Natural killer cell (primary cell): ENCODE data around the gene MPZL1. TPM values are rescaled to one million over a fixed set of nuclear protein-coding genes. Genes with fewer than 3 reads are reported as not detected.
"Not testable (repeated sequence)": the region's sequence is repeated elsewhere in the genome, so short reads cannot be mapped to it uniquely, and the experiment has no call there.

Experiments
- ATAC-seq, 3 donors: fragments of 150-1000 bp in 2 of 3; fragments of 200-7000 bp in 1 of 3; cut with Tn5 transposase; 1 replicate in 1 of 3; 2 replicates in 2 of 3; pipeline ENCODE4 v1.10.0; 2021; ENCODE audit warnings: mild to moderate bottlenecking in 2 of 3, moderate library complexity in 2 of 3
- DNase-seq, 2 donors: peaks; one replicate each; pipeline versions ENCODE4 v3.0.0 to v3.0.0-alpha.2; 2013 to 2021; ENCODE audit warnings: mixed read lengths in 1 of 2
- H3K27ac ChIP-seq: one replicate; pipeline ENCODE4 v1.5.1; 2013; ENCODE audit warnings: mild to moderate bottlenecking, low read length
- H3K27me3 ChIP-seq: one replicate; pipeline ENCODE4 v1.6.1; 2013; ENCODE audit warnings: low read length; ENCODE audit not compliant: control insufficient read depth, insufficient read depth
- H3K36me3 ChIP-seq: one replicate; pipeline ENCODE4 v1.6.1; 2013; ENCODE audit warnings: low read length; ENCODE audit not compliant: control insufficient read depth, insufficient read depth
- H3K4me1 ChIP-seq: one replicate; pipeline ENCODE4 v1.6.1; 2013; ENCODE audit warnings: low read length; ENCODE audit not compliant: control insufficient read depth, insufficient read depth
- H3K4me3 ChIP-seq: one replicate; pipeline ENCODE4 v1.5.1; 2013; ENCODE audit warnings: low read length
- H3K9me3 ChIP-seq: one replicate; pipeline ENCODE4 v1.6.1; 2013; ENCODE audit warnings: low read length; ENCODE audit not compliant: control insufficient read depth, insufficient read depth
- H3K27ac Mint-ChIP-seq, 2 donors: one replicate each; pipeline ENCODE4 v1.8.0; 2022; ENCODE audit warnings: mild to moderate bottlenecking in 2 of 2, mixed read lengths in 2 of 2, moderate library complexity in 1 of 2
- H3K27me3 Mint-ChIP-seq, 2 donors: one replicate each; pipeline ENCODE4 v1.8.0; 2022; ENCODE audit warnings: low read depth in 2 of 2, mixed read lengths in 2 of 2
- H3K36me3 Mint-ChIP-seq: one replicate; pipeline ENCODE4 v1.8.0; 2022; ENCODE audit warnings: mixed read lengths
- H3K4me1 Mint-ChIP-seq, 2 donors: one replicate each; pipeline ENCODE4 v1.8.0; 2022; ENCODE audit warnings: mixed read lengths in 2 of 2
- H3K4me3 Mint-ChIP-seq: one replicate; pipeline ENCODE4 v1.8.0; 2022; ENCODE audit warnings: mild to moderate bottlenecking, moderate library complexity, mixed read lengths
- H3K9me3 Mint-ChIP-seq, 2 donors: one replicate each; pipeline ENCODE4 v1.8.0; 2022; ENCODE audit warnings: mixed read lengths in 2 of 2
- WGBS: methylation state at CpG from one replicate; pipeline ENCODE4 v1.1.7; 2013; ENCODE audit warnings: missing lambda C conversion rate; ENCODE audit not compliant: insufficient coverage; 5-methylcytosine and 5-hydroxymethylcytosine counted together
- intact Hi-C: fragments of 100-400 bp; cut with micrococcal nuclease; formaldehyde crosslinking; loops from one replicate; pipeline ENCODE4 v1.14.2; 2022
- total RNA-seq, 4 donors: library from RNA; stranded (reverse); fragments of 120-200 nt in 1 of 4; gene quantifications; one replicate each; pipeline versions ENCODE4 v1.2.3 to v1.2.4, GENCODE V29; 2013 to 2022
- TF ChIP-seq, protein P1 (sequence below): fragments of 200-600 bp; IDR thresholded peaks from one replicate; pipeline ENCODE4 v1.8.0; 2022; ENCODE audit warnings: antibody characterized with exemption

The MPZL1 gene
- total RNA-seq, 3 donors from 2014 or later (not counting 1 experiment from before 2014, with no cell fraction given) = 3.4 to 4.6 (median 4.0) TPM

DNA sequence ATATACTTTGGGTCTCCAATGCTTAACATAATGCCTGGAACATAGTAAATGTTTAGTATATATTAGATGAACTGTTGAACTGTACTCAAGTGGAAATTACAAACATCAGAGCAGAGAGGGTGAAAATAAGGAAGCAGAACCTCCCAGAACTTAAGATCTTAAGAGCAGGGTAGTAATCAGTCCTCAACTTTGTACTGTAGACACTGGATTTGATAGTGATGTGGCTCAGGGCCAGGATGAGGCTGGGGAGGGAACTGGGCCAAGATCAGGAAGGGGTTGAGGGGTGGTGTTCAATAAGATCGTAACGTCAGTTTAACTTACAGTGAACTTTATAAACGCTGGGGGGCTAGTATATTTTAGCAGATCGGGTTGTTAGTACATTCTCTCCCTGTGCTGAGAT, 15.4 kb downstream of the MPZL1 start:
- H3K4me1 Mint-ChIP-seq = no peaks in the 10 kb centered on the region
- TF ChIP-seq, protein P1, sequence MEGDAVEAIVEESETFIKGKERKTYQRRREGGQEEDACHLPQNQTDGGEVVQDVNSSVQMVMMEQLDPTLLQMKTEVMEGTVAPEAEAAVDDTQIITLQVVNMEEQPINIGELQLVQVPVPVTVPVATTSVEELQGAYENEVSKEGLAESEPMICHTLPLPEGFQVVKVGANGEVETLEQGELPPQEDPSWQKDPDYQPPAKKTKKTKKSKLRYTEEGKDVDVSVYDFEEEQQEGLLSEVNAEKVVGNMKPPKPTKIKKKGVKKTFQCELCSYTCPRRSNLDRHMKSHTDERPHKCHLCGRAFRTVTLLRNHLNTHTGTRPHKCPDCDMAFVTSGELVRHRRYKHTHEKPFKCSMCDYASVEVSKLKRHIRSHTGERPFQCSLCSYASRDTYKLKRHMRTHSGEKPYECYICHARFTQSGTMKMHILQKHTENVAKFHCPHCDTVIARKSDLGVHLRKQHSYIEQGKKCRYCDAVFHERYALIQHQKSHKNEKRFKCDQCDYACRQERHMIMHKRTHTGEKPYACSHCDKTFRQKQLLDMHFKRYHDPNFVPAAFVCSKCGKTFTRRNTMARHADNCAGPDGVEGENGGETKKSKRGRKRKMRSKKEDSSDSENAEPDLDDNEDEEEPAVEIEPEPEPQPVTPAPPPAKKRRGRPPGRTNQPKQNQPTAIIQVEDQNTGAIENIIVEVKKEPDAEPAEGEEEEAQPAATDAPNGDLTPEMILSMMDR = no peak
- DNase-seq (no peak), ATAC-seq (no peak)
- H3K4me1 ChIP-seq = no peaks in the 10 kb centered on the region
- H3K27me3 ChIP-seq = no peaks in the 10 kb centered on the region
- H3K4me3 Mint-ChIP-seq = no peak overlapping the region
- no peaks in the 10 kb centered on the region for H3K36me3 Mint-ChIP-seq
- WGBS = 95% methylated on average over 4 of the region's 4 CpGs
- no peak overlapping the region for H3K4me3 ChIP-seq
- H3K9me3 ChIP-seq = no peaks in the 10 kb centered on the region
- intact Hi-C loops = no loop called here
- H3K27ac ChIP-seq = no peak overlapping the region
- H3K27me3 Mint-ChIP-seq = peaks cover 0 to 5% of the 10 kb centered on the region in 2 donors
- no peaks in the 10 kb centered on the region for H3K36me3 ChIP-seq
- no peak overlapping the region for H3K27ac Mint-ChIP-seq
- no peaks in the 10 kb centered on the region for H3K9me3 Mint-ChIP-seq

DNA sequence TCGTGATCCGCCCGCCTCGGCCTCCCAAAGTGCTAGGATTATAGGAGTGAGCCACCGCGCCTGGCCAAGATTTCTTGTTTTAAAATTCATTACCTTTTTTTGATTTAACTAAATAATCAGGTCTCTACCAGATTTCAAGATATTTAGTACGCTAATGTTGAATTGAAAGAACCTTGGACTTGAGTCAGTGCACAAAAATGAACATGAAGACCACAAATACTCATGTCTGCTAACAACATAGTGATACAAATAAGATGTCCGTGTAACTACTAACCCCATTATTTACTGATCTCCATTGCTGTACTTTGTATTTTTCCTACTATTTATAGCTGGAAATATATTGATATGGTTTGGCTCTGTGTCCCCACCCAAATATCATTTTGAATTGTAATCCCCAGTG, 16.4 kb downstream of the MPZL1 start:
- H3K27ac Mint-ChIP-seq = no peak overlapping the region
- Histone ChIP-seq H3K27ac (no peak overlapping the region), H3K9me3 (no peaks in the 10 kb centered on the region), H3K4me3 (no peak overlapping the region), H3K36me3 (no peaks in the 10 kb centered on the region), H3K4me1 (no peaks in the 10 kb centered on the region), H3K27me3 (no peaks in the 10 kb centered on the region)
- TF ChIP-seq, protein P1 = no peak
- intact Hi-C loops = no loop called here
- WGBS = over 99% methylated on average over 7 of the region's 8 CpGs
- no peaks in the 10 kb centered on the region for H3K9me3 Mint-ChIP-seq
- no peaks in the 10 kb centered on the region for H3K4me1 Mint-ChIP-seq
- ATAC-seq (no peak), DNase-seq (no peak)
- peaks cover 0 to 5% of the 10 kb centered on the region in 2 donors for H3K27me3 Mint-ChIP-seq
- H3K4me3 Mint-ChIP-seq = no peak overlapping the region
- H3K36me3 Mint-ChIP-seq = no peaks in the 10 kb centered on the region

GRCh38 chr1:167739752-167740151, 18.0 kb downstream of the MPZL1 start:
- Histone ChIP-seq H3K36me3 (no peaks in the 10 kb centered on the region), H3K4me3 (no peak overlapping the region), H3K27me3 (no peaks in the 10 kb centered on the region), H3K27ac (no peak overlapping the region), H3K4me1 (peaks cover 3% of the 10 kb centered on the region), H3K9me3 (no peaks in the 10 kb centered on the region)
- H3K27ac Mint-ChIP-seq = no peak overlapping the region
- intact Hi-C loops = no loop called here
- no peaks in the 10 kb centered on the region for H3K36me3 Mint-ChIP-seq
- no peak for DNase-seq
- 96% methylated on average over 3 of the region's 3 CpGs for WGBS
- TF ChIP-seq, protein P1 = no peak
- H3K4me3 Mint-ChIP-seq = no peak overlapping the region
- no peaks in the 10 kb centered on the region for H3K9me3 Mint-ChIP-seq
- peaks cover 0 to 6% of the 10 kb centered on the region in 2 donors for H3K4me1 Mint-ChIP-seq
- H3K27me3 Mint-ChIP-seq = peaks cover 0 to 5% of the 10 kb centered on the region in 2 donors
- no peak for ATAC-seq

DNA sequence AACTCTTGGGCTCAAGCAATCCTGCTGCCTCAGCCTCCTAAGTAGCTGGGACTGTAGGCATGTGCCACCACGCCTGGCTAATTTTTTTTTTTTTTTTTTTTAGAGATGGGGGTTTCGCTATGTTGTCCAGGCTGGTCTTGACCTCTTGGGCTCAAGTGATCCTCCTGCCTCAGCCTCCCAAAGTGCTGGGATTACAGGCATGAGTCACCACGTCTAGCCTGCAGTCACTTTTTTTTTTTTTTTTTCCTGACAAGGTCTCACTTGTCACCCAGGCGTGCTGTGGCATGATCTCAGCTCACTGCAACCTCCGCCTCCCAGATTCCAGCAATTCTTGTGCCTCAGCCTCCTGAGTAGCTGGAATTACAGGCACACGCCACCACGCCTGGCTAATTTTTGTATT, 19.3 kb downstream of the MPZL1 start:
- H3K9me3 Mint-ChIP-seq, ATAC-seq, H3K27ac ChIP-seq, H3K36me3 Mint-ChIP-seq, H3K4me3 Mint-ChIP-seq, intact Hi-C loops, H3K4me1 ChIP-seq, DNase-seq, H3K9me3 ChIP-seq, H3K4me3 ChIP-seq, H3K27me3 ChIP-seq, H3K27me3 Mint-ChIP-seq, H3K36me3 ChIP-seq, H3K27ac Mint-ChIP-seq, H3K4me1 Mint-ChIP-seq: not testable (repeated sequence)
- 95% methylated on average over 7 of the region's 7 CpGs for WGBS

GRCh38 chr1:167742392-167743057, 20.7 kb downstream of the MPZL1 start:
- H3K9me3 ChIP-seq, H3K27me3 ChIP-seq, H3K4me1 ChIP-seq, ATAC-seq, H3K4me3 ChIP-seq, H3K9me3 Mint-ChIP-seq, H3K36me3 Mint-ChIP-seq, H3K27me3 Mint-ChIP-seq, H3K4me1 Mint-ChIP-seq, H3K27ac ChIP-seq, H3K36me3 ChIP-seq, H3K4me3 Mint-ChIP-seq, intact Hi-C loops, DNase-seq, H3K27ac Mint-ChIP-seq: not testable (repeated sequence)
- WGBS = 100% methylated on average over 1 of the region's 1 CpG
